ENCODE measurements around the gene PFN1. TPM values are rescaled to one million over a fixed set of nuclear protein-coding genes. Genes with fewer than 3 reads are reported as not detected.

PFN1 gene
- total RNA-seq, 1 donor from 2014 or later, result 457 TPM

DNA sequence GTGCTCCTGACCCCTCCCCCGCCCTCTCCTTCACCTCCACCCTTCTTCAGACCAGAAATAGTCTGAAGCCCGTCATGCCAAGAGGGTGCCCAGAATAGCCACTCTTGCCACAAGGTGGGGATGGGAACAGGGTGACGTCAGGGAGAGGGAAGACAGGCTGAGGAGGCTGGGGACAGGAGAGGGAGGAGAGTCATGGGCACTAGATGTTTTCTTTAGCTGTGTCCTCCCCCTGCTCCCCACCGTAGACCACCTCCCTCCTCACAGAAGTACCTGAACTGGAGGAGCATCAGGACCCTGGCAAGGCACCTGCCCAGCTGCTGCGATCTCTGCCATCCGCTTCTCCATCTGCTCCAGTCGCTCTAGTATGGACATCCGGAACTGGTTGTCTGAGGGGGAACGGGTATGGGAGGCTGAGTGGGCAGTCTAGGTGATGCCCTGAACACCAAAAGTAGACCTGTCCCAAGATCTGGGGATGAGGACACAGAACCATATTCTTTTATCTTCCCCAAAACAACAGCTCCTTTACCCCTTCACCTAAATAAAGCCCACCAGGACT, 25.9 kb upstream of the PFN1 start:
- Histone ChIP-seq H3K9me3 (no peaks in the 10 kb centered on the region), H3K27me3 (no peaks in the 10 kb centered on the region), H3K27ac (no peak overlapping the region), H3K36me3 (peaks cover 75% of the 10 kb centered on the region), H3K4me1 (peaks cover 6% of the 10 kb centered on the region), H3K4me3 (no peak overlapping the region)
- TF ChIP-seq, protein P1, sequence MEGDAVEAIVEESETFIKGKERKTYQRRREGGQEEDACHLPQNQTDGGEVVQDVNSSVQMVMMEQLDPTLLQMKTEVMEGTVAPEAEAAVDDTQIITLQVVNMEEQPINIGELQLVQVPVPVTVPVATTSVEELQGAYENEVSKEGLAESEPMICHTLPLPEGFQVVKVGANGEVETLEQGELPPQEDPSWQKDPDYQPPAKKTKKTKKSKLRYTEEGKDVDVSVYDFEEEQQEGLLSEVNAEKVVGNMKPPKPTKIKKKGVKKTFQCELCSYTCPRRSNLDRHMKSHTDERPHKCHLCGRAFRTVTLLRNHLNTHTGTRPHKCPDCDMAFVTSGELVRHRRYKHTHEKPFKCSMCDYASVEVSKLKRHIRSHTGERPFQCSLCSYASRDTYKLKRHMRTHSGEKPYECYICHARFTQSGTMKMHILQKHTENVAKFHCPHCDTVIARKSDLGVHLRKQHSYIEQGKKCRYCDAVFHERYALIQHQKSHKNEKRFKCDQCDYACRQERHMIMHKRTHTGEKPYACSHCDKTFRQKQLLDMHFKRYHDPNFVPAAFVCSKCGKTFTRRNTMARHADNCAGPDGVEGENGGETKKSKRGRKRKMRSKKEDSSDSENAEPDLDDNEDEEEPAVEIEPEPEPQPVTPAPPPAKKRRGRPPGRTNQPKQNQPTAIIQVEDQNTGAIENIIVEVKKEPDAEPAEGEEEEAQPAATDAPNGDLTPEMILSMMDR (IDR thresholded peaks at IDR 0.05), result no peak
- ATAC-seq (no peak), DNase-seq (no peak)
- intact Hi-C loops (cut with DNase I), result no loop called here

DNA sequence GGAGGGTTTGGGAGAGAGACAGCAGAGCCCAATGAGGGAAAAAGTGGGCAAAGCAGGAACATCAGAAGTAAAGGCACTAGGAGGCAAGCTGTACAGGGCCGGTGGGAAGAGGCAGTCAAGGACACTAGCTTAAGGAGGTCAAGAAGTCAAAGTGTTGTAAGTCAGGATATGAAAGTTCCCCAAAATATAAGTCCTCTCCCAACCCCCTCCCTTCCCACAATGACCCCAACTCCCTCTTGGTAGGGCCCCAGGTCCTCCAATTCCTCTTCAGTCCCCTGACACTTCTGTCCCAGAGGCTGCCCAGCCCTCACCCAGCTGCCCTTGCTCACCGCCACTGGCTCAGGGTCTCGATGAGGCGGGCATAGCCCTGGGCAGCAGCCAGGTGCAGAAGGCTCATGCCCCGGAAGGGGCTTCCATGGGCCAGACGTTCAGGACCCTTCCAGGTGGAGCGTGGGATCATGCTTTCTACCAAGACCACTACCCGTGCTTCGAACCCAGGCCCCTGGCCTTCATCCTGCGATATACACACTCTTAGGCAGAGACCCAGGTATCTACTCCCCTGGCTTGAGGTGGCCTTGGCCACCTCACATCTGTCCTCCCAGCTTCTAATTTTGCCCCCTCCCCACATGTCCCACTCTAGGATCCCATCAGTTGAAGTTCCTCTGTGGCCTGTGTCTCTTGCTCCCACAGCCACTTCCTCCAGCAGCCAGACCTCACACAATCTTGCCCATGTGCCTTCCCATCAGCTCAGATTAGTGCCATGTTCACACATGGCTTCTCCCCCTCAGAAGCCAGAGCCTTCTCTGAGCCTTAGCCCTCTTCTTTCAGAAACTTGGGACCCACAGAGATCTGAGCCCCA, 25.2 kb upstream of the PFN1 start:
- intact Hi-C loops (cut with DNase I), result no loop called here
- H3K4me1 ChIP-seq, result peaks cover 13% of the 10 kb centered on the region
- ATAC-seq, result peak; percentile 9
- H3K27me3 ChIP-seq, result no peaks in the 10 kb centered on the region
- H3K27ac ChIP-seq, result no peak overlapping the region
- H3K4me3 ChIP-seq, result no peak overlapping the region
- TF ChIP-seq, protein P1 (IDR thresholded peaks at IDR 0.05), result no peak
- no peak for DNase-seq
- no peaks in the 10 kb centered on the region for H3K9me3 ChIP-seq
- H3K36me3 ChIP-seq, result peaks cover 73% of the 10 kb centered on the region

DNA sequence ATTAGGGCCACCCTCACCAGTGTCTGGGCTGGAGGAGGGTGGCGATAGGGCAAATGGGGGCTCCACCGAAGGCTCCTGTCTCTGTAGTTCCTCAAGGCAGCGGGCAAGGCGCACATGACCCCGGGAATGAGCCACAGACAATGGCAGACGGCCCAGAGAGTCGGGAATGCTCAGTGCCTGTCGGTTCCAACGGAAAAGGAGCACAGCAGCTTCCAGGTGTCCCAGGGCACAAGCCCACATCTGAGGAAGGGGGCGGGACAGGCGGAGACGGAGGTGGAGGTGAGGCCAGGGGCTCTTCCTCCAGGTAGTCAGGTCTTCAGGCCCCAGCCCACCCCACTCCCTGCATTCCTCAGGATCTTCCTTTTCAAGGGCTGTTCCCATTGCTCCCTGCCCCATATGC, 24.4 kb upstream of the PFN1 start:
- Histone ChIP-seq H3K36me3 (peaks cover 66% of the 10 kb centered on the region), H3K9me3 (no peaks in the 10 kb centered on the region), H3K27ac (no peak overlapping the region), H3K4me3 (no peak overlapping the region), H3K4me1 (peaks cover 16% of the 10 kb centered on the region), H3K27me3 (no peaks in the 10 kb centered on the region)
- no peak for DNase-seq
- ATAC-seq, result no peak
- TF ChIP-seq, protein P1 (IDR thresholded peaks at IDR 0.05), result no peak
- intact Hi-C loops (cut with DNase I), result no loop called here

DNA sequence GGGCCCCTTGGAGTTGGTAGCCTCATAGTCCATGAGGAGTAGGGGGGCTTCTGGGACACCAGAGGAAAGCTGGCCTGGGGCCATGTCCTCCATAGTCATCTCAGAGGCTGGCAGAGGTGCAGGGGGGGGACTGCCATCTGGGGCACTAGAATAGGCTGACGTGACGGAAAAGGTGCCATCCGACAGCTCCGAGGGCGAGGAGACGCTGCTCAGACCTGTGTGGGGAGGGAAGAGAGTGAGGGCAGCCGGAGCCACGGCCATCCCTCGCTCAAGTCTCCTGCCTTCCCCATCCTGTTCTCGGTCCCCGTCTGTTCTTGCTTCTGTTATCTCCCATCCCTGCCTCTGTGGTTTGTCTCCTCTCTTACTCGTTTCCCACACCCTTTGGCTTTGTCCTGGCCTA, 24.0 kb upstream of the PFN1 start:
- peaks cover 61% of the 10 kb centered on the region for H3K36me3 ChIP-seq
- intact Hi-C loops (cut with DNase I), result no loop called here

DNA sequence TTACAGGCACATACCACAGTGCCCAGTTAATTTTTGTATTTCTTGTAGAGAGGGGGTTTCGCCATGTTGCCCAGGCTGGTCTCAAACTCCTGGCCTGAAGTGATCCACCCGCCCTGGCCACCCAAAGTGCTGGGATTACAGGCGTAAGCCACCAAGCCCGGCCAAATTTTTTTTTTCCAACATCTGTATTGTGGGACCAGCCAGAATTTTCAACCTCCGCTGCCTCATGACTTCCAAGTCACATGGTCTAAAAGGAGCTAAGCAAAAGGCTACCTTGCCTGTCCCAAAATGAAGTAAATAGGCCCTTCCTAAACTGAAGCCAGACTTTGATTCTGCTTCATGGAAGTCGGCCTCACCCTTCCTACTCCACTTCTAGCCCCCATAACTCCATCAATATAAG, 23.5 kb upstream of the PFN1 start:
- H3K4me1 ChIP-seq, result peaks cover 16% of the 10 kb centered on the region
- no peaks in the 10 kb centered on the region for H3K27me3 ChIP-seq
- intact Hi-C loops (cut with DNase I), result no loop called here
- no peak for ATAC-seq
- TF ChIP-seq, protein P1 (IDR thresholded peaks at IDR 0.05), result no peak
- no peak overlapping the region for H3K27ac ChIP-seq
- peaks cover 56% of the 10 kb centered on the region for H3K36me3 ChIP-seq
- DNase-seq, result no peak
- H3K4me3 ChIP-seq, result no peak overlapping the region
- no peaks in the 10 kb centered on the region for H3K9me3 ChIP-seq

More for the DNA sequence above, 24.0 kb upstream of the PFN1 start:
- H3K4me3 ChIP-seq, result no peak overlapping the region
- H3K27me3 ChIP-seq, result no peaks in the 10 kb centered on the region
- ATAC-seq, result no peak
- no peak for DNase-seq
- peaks cover 16% of the 10 kb centered on the region for H3K4me1 ChIP-seq
- no peak overlapping the region for H3K27ac ChIP-seq
- TF ChIP-seq, protein P1 (IDR thresholded peaks at IDR 0.05), result no peak
- H3K9me3 ChIP-seq, result no peaks in the 10 kb centered on the region
